ENCODE results near the gene NEURL1.

Gene NEURL1, protein sequence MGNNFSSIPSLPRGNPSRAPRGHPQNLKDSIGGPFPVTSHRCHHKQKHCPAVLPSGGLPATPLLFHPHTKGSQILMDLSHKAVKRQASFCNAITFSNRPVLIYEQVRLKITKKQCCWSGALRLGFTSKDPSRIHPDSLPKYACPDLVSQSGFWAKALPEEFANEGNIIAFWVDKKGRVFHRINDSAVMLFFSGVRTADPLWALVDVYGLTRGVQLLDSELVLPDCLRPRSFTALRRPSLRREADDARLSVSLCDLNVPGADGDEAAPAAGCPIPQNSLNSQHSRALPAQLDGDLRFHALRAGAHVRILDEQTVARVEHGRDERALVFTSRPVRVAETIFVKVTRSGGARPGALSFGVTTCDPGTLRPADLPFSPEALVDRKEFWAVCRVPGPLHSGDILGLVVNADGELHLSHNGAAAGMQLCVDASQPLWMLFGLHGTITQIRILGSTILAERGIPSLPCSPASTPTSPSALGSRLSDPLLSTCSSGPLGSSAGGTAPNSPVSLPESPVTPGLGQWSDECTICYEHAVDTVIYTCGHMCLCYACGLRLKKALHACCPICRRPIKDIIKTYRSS

DNA sequence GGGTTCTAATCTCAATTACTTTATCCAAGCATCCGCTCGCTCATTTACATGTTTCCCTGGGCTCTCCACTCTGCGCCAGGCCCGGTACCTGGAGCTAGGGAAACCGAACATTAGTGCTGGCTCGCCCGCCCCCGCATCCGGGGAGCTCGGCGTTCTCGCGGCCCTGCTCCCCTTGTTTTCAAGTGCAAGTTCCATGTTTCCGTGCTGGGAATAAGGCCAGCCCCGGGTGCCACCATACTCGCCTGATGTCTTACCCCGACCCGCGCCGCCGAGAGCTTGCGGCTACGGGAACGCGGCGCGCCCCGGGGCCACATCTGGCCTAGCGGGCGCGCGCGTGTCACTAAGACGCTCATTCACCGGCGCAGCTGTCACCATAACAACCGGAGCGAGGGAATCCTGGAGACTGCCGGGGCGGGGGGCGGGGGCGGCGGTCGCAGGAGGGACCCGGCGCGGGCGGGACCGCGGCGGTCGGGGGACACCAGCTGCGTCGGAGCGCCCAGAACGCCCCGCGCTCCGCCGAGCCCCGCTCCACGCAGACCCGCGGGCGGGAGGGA is at the start of gene NEURL1:
NEURL1 (plus strand) TSS at position 344 of the 554 bp plus-strand sequence. CDS start 683 bp downstream, outside the sequence.
- H3K4me3 ChIP-seq (ENCODE audit: low read depth, low read length) = peak within 1 kb of the TSS; percentile 42
- TF ChIP-seq, protein P1, sequence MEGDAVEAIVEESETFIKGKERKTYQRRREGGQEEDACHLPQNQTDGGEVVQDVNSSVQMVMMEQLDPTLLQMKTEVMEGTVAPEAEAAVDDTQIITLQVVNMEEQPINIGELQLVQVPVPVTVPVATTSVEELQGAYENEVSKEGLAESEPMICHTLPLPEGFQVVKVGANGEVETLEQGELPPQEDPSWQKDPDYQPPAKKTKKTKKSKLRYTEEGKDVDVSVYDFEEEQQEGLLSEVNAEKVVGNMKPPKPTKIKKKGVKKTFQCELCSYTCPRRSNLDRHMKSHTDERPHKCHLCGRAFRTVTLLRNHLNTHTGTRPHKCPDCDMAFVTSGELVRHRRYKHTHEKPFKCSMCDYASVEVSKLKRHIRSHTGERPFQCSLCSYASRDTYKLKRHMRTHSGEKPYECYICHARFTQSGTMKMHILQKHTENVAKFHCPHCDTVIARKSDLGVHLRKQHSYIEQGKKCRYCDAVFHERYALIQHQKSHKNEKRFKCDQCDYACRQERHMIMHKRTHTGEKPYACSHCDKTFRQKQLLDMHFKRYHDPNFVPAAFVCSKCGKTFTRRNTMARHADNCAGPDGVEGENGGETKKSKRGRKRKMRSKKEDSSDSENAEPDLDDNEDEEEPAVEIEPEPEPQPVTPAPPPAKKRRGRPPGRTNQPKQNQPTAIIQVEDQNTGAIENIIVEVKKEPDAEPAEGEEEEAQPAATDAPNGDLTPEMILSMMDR (IDR thresholded peaks at IDR 0.05; ENCODE audit: borderline replicate concordance, insufficient read depth, low read depth, low read length) = no peak

DNA sequence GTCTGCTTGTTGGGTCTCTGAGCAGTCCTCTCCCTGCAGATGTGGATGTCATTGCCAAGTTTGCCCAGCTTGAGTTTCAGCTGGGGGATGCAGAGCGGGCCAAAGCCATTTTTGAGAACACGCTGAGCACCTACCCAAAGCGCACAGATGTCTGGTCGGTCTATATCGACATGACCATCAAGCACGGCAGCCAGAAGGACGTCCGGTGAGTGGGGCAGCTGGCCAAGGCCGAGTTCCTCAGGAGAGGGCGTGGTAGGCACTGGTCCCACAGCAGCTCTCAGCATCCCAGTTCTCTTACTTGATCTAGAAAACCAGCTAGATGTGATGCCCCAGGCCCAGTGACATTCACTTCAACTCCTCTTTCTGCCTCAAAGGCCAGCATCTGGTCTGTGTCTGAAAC is 49.0 kb upstream of the NEURL1 start:
- no peak overlapping the region for H3K4me3 ChIP-seq (ENCODE audit: low read depth, low read length)
- TF ChIP-seq, protein P1 (IDR thresholded peaks at IDR 0.05; ENCODE audit: borderline replicate concordance, insufficient read depth, low read depth, low read length) = no peak

DNA sequence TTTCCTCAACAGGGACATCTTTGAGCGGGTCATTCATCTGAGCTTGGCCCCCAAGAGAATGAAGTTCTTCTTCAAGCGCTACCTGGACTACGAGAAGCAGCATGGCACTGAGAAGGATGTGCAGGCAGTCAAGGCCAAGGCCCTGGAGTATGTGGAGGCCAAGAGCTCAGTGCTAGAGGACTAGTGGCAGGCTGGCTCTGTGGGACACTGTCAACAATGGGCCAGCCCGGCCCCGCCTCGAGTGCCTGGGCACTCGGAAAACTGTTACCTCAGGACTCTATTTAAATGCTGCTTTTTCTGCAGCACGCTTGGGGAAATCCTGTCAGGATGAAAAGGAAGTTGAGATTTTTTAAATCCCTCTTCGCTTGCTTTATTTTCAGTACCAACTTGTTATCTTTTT is 48.1 kb upstream of the NEURL1 start:
- TF ChIP-seq, protein P1 (IDR thresholded peaks at IDR 0.05; ENCODE audit: borderline replicate concordance, insufficient read depth, low read depth, low read length) = no peak

DNA sequence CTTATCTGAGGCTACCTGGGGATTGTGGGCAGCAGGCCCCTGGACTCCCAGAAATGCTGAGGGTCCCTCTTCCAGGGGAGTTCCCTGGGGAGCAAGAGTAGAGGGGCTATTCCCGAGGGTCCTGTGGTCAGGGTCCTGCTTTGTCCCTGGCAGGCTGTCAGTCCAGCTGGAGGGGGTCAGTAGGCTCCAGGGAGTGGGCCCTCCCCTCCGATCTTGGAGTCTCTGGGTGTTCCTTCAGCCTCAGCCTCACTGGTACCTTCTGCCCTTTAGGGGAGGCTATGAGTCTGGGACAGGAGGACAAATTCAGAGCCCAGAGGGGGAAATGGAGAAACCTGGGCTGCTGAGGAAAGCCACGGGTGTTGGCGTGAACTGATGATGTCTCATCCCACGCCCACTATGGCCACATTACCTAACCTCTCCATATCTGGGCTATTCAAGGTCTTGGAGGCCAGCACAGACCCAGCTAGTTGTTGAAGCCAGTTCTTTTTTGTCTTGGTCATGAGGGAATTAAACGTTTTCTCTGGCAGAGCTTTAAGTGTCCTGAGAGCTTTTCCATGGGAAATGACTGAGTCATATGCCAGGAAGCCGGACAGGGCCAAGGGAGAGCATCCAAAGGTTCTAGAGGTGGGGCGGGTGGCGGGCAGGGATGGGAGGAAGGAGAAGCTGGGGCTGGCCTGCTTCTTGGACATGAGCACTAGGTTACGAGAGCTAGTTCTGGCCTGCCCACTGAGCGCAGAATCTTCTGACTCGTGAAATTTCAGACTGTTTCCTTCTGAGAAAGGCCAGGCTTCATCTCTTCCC is 47.5 kb upstream of the NEURL1 start:
- no peak overlapping the region for H3K4me3 ChIP-seq (ENCODE audit: low read depth, low read length)
- TF ChIP-seq, protein P1 (IDR thresholded peaks at IDR 0.05; ENCODE audit: borderline replicate concordance, insufficient read depth, low read depth, low read length) = no peak

More for the DNA sequence above, 48.1 kb upstream of the NEURL1 start:
- no peak overlapping the region for H3K4me3 ChIP-seq (ENCODE audit: low read depth, low read length)

DNA sequence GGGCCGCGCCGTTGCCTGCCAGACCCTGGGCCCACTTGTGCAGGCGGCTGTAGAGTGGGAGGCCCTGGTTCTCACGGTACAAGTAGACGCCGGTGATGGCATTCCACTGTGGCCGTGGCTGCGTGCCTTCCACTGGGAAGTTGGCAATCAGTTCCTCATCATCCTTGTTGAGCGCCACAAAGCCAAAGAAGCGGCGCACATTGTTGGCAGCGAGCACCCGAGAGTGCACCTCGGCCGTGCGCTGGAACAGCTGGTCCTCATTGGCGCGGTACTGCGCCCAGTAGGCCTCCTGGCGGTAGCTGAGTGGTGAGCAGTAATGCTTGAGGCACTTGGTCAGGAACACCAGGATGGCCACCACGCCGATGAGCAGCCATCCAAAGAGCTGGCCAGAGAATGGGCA is 46.3 kb upstream of the NEURL1 start:
- TF ChIP-seq, protein P1 (IDR thresholded peaks at IDR 0.05; ENCODE audit: borderline replicate concordance, insufficient read depth, low read depth, low read length) = no peak
- H3K4me3 ChIP-seq (ENCODE audit: low read depth, low read length) = no peak overlapping the region

DNA sequence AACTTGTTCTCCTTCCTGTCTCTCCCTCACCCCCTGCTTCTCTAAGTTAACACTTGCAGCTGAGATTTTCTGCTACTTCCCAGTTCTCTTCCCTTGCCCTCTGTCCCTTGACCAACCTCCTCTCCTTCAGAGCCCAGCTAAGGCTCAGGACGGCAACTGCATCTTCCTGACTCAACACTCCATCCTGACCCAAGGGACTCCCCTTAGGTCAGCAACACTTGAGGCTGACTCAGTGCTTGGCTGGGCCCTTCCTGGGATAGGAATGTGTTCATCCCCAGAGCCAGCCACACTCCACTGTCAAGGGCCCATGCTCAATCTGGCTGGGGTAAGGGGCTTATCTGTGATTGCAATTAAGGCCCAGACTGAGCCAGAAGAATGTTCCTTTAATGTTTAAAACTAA is 44.8 kb upstream of the NEURL1 start:
- TF ChIP-seq, protein P1 (IDR thresholded peaks at IDR 0.05; ENCODE audit: borderline replicate concordance, insufficient read depth, low read depth, low read length) = no peak
- no peak overlapping the region for H3K4me3 ChIP-seq (ENCODE audit: low read depth, low read length)
